Stimulated activated CD4-positive, alpha-beta T cell treated with anti-CD3 and anti-CD28 coated beads, Interleukin-4, amount 100 ng/mL, for 24 hours (primary cell): ENCODE results near the gene CD207.
"Not testable (repeated sequence)": the region's sequence is repeated elsewhere in the genome, so short reads cannot be mapped to it uniquely, and the experiment has no call there.

Experiments
- DNase-seq: peaks from one replicate; pipeline ENCODE4 v3.0.0-alpha.2; 2020

CD207 gene

GRCh38 chr2:70835643-70836042 lies at the start of gene CD207:
Gene CD207 (minus strand): TSS chr2:70835816. CDS start chr2:70835776, 40 bp downstream.
- no peak for DNase-seq

- DNase-seq = not testable (repeated sequence)
Observed at GRCh38 chr2:70878543-70878942, 42.9 kb upstream of the CD207 start.

- not testable (repeated sequence) for DNase-seq
Observed at GRCh38 chr2:70876138-70876537, 40.5 kb upstream of the CD207 start.

GRCh38 chr2:70873541-70873940 lies 37.9 kb upstream of the CD207 start:
- no peak for DNase-seq

DNA sequence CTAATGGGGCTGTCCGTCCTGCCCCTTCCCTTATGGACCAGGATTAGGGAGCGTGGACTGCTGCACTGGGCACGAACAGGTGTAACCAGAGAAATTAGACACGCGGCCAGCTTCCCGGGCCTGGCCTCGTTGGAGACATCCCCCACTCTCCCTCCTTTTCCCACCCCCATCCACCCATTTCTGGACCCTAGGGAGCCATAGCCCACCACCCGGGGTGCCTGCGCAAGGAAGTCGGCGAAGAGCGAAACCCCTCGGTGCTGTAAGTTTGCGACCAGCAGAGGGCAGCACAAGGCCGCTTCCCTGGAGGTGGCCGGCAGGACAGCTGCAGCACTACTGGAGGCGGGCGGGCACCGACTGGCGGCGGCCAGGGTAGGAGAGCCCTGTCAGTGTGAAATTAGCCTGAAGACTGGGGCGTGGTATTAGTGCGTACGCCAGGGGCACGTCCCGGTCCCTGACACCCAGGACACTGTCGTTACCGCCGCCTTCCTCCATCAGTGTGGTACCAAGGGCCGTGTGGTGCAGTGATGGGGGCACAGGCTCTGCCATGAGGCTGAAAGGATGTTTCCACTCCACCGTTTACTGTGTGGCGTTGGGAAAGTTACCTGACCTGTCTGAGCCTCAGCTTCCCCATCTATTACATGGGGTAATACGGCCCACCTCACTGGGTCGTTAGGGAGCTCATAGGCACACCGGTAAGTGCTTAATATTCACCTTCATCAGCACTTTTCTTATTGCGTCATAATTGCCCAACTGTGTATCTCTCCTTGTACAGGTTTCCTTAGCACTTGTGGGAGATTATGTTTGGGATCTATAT lies 36.0 kb upstream of the CD207 start:
- DNase-seq = peak; percentile 83

- no peak for DNase-seq
Observed at GRCh38 chr2:70870790-70871189, 35.2 kb upstream of the CD207 start.

DNA sequence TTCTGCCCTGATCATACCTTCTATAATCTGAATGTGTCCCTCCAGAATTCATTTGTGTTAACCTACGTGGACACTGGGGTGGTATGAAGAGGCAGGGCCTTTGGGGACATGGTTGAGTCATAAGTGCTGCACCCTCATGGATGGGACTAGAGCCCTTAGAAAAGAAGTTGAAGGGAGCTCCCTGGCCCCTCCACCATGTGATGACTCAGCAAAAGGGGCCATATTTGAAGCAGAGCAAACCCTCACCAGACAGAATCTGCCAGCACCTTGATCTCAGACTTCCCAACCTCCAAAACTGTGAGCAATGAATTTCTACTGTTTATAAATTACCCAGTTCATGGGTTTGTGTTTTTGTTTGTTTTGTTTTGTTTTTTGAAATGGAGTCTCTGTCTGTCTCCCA lies 33.4 kb upstream of the CD207 start:
- DNase-seq = no peak

DNA sequence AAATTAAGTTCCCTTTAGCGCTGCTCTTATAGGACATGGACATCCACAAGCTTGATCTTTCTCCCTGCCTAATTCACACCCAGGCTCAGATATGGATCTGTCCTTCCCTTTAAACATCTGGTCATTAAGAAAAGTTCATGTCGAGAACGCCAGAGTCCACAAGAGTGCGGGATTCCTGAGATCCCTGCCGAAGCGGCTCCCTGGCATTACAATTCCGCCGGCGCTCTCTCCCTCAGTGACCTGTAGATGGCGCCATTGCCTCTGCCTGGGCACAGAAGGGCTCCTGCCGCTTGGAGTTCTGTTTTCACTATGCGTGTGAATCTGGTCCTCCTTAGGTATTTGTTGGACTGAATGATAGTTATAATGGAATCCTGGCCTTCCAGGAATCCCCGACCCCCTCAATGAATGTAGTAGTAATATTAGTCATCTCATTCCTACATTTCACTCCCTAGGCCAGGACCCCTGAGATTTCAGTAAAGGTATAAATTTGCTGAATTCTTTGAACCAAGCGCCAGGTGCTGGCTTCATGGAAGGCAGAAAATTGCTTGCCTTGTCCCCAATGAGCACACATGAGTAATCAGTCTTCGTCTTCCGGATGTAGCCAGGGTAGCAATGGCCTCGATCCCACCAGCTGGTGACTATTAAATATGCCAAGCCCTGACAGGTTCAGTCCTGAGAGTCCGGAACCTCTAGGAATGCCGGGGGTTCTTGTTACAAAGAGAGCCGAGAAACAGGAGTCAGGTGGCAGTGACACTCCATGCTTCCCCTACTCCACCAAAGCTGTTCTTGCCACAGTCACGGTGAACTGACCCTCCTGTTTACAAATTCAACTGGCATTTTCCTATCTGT lies 26.4 kb upstream of the CD207 start:
- DNase-seq = peak; percentile 77

DNA sequence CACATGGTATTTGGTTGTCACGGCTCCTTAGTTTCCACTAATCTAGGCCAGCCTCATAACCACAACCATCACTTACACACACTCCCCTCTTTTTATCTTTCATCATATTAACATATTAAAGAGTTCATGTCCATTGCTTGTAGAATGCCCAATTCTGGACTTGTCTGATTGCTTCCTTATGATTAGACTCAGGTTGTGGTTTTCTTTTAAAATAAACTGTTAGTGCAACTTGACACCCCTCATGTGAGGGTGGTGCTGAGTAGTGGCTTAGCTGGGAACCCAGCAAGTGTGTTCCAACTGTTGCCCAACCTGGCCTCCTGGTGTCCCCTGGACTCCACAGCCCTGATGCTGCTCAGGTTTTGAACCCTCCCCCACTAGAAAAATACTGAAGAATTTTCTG lies 20.1 kb upstream of the CD207 start:
- no peak for DNase-seq

DNA sequence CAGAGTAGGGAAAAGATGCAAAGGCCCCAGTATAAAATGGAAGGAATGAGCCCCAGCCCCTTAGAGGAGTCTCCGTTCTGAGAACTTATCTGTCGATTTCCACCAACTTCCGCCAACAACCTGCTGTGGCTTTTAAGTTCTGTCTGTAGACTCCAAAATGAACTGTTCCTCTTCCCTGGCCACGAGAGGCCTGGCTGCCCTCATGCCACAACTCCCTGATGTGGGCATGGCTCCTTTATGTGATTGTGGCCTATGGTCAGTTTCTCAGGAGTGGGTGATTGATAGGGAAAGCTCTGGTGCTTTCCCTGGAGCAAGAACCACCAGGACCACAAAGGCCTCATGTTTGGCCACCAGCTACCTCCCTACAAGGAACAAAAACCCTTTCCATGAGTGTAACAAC lies 18.8 kb upstream of the CD207 start:
- no peak for DNase-seq

- DNase-seq = no peak
Observed at GRCh38 chr2:70852824-70853223, 17.2 kb upstream of the CD207 start.

GRCh38 chr2:70851704-70852103 lies 16.1 kb upstream of the CD207 start:
- peak; percentile 43 for DNase-seq

- DNase-seq = no peak
Observed at GRCh38 chr2:70850925-70851324, 15.3 kb upstream of the CD207 start.

- DNase-seq = no peak
Observed at GRCh38 chr2:70842401-70842800, 6.8 kb upstream of the CD207 start.

DNA sequence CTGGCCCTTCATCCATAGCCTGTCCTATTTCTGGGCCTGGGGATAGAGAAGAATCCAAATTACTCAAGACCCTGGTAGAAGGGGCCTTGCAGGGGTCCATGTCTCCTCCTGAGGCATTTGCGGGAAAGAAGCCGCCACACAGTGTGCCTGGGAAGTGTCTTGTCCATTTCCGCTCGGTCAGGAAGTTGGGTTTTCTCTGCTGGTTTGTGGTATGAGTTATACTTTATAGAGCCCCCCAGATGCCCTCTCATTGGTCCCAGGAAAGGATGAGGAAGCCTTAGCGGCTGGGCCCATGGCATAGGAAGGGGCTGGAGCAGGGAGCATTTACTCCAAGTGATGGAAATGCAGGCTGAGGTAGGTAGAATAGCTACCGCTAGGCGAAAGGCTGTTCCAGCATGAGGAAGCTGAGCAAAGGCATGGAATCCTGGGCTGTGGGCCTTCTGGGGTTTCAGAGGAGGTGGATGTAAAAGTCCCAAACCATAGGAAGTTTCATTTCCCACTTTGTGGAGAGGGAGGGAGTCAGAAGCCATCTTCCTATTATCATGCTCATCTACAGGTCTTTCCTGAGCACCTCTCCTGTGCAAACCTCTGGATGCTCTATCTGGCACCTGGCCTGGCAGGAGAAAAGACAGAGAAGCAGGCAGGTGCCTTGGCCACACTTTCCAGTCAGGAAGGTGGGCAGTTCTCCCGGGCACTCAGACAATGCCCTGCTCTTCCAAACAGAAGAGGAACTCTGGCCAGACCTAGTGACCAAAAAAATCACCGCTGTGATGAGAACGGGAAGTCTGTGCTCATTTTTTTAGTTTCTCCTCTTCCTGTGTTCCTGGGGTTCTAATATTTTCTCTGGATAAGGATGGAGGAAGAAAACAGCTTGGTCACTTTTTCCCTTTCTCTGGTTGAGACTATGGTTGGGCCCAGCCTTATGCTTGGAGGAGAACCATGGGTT lies 2.6 kb upstream of the CD207 start:
- no peak for DNase-seq

DNA sequence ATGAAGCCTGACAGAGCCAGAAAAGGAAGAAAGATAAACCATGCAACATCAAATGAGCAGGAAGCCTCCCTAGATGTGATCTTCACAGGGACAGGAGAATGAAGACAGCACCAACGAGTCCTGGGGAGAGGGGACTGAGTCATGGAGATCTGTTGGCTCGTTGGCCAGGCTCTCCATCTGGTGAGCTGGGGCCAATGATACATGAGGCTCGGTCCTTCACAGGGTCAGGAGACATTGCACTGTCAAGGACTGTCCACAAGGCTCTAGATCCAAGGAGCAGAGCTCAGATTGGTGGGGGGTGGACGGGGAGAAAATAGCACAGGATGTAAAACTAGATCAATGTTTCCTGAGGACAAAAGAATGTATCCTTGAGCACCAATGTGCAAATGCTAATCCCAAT lies 735 bp downstream of the CD207 start:
- no peak for DNase-seq

DNA sequence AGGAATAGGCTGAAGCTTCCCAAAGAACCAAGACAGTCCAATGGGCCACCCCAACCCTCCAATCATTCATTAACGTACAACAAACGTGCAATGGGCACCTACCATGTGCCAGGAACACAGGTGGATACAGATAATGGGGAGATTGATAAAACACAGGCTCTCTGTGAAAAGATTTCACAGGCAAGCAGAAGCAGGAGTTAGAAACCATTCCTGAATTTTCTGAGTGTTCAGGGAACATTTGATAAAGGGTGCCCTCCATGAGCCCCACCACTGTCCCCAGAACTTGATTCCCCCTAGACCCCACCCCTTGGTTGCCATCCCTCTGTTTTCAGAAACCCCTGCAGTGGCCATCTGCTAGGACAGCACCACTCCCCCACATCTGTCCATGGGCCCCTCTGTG lies 1.5 kb downstream of the CD207 start:
- no peak for DNase-seq

DNA sequence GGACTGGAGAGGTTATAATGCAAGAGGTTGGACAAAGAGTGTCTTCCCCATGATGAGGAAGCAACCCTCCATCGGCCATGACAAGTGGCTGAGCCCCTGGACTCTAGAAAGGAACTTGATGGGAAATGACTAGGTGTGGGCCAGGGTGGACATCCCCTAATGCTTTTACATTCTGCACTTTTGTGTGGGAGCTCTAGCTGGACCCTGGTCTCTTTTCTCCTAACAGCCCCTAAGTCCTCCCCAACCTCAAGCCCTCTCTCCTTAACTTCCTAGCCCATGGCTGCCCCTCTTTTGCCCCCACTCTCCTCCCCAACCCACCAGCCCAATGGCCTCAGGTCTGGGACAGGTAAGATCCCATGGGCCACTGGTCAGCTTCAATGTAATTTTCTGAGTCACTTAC lies 2.4 kb downstream of the CD207 start:
- DNase-seq = no peak

- no peak for DNase-seq
Observed at GRCh38 chr2:70832386-70832785, 3.2 kb downstream of the CD207 start.

DNA sequence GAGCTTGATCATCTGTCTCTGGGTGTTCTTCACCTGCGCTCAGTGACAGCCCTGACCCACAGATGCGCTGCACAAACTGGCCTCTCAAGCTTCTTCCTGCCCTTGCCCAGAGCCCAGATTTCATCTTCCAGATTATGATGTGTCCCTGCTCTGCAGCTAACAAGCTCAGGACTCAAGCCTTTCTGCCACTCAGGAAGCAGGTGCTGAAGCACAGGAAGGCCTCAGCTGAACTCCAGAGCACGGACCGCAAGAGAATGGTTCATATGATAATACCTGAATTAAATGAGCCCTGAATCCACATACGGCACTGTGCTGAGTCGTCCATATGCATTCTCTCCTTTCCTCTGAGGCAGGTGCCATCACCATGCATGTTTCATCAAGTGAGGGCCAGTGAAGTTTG lies 3.8 kb downstream of the CD207 start:
- DNase-seq = no peak

GRCh38 chr2:70830366-70830765 lies 5.2 kb downstream of the CD207 start:
- no peak for DNase-seq

DNA sequence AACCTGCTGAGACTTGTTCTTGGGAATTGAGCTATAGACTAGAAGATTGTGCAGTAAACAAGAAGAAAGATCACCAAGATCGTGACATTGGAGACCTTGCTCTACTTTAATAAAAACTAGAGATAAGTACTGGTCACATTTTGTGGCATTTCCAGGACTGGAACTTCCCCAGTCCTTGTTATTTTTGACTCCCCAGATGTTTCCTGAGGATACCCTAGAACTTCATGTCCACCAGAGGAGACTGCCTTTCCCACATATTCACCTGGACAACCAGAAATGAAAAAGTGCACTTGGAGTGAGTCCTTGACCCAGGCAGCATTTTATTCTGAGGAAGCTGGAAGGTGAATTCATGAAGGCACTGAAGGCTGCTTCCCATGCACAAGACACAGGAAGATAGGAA lies 5.7 kb downstream of the CD207 start:
- no peak for DNase-seq
